HFF-Myc (cell line): Measurements from ENCODE around the gene CD84.

Source experiments
- DNase-seq: peaks from one replicate; pipeline ENCODE4 v3.0.0-alpha.2; 2011; ENCODE audit warnings: low read depth; ENCODE audit errors: extremely low read depth
- H3K4me3 ChIP-seq: replicated peaks from 2 replicates; pipeline ENCODE4 v1.5.1; 2011; ENCODE audit warnings: low read depth, mild to moderate bottlenecking, control low read depth, low read length
- TF ChIP-seq, protein P1 (sequence below): IDR thresholded peaks from 2 replicates; pipeline ENCODE4 v1.5.1; 2012; ENCODE audit warnings: mild to moderate bottlenecking, low read depth, low read length, control low read depth; ENCODE audit errors: missing control alignments

The CD84 gene

DNA sequence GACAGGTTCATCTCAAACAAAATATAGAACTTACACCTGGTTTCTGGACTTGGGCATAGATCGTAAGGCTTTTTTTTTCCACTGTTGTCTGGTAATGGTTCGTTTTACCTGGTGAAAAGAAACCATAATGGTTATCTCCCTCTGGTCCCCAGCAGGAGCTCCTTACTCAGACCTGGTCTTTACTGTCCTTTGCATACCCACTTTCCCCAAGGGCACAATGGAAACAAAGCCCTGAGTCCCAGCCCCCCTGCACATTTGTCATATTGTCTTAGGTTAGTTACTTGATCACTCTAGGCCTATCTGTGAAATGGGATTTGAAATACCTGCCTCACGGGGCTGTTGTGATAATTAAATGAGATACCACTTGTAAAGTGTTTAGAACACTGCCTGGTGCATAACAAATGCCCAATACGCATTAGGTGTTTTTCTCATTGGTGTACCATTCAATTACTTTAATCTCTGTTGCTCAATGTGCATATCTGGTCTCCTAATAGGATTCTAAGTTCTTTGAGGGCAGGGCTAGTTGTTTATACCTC lies 40.5 kb upstream of the CD84 start:
- H3K4me3 ChIP-seq, result no peak overlapping the region
- TF ChIP-seq, protein P1, sequence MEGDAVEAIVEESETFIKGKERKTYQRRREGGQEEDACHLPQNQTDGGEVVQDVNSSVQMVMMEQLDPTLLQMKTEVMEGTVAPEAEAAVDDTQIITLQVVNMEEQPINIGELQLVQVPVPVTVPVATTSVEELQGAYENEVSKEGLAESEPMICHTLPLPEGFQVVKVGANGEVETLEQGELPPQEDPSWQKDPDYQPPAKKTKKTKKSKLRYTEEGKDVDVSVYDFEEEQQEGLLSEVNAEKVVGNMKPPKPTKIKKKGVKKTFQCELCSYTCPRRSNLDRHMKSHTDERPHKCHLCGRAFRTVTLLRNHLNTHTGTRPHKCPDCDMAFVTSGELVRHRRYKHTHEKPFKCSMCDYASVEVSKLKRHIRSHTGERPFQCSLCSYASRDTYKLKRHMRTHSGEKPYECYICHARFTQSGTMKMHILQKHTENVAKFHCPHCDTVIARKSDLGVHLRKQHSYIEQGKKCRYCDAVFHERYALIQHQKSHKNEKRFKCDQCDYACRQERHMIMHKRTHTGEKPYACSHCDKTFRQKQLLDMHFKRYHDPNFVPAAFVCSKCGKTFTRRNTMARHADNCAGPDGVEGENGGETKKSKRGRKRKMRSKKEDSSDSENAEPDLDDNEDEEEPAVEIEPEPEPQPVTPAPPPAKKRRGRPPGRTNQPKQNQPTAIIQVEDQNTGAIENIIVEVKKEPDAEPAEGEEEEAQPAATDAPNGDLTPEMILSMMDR, result no peak
- no peak for DNase-seq

DNA sequence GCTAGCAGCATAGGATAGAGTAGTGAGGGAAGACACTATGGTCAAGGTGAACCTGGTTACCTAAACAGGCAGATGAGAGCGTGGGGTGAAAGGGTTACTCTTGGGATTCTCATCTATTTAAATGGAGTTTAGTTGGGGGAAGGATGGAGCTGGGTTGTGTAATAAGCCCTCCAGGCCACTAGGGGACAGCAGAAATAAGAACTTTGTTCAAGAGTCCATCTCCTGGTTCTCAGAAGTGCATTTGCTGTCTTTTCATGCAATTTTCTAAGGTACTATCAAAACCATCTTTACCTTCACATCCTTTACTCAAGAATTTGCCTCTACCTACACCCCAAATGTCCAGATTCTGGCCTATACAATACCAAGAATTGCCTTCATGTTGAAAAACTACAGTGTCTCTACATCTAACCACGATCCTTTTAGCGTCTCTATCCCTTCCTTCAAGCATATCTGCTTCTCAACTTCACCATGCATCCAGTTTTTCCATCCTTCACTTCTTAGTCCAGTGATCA lies 39.5 kb upstream of the CD84 start:
- H3K4me3 ChIP-seq, result no peak overlapping the region
- TF ChIP-seq, protein P1, result peak; percentile 46
- no peak for DNase-seq

DNA sequence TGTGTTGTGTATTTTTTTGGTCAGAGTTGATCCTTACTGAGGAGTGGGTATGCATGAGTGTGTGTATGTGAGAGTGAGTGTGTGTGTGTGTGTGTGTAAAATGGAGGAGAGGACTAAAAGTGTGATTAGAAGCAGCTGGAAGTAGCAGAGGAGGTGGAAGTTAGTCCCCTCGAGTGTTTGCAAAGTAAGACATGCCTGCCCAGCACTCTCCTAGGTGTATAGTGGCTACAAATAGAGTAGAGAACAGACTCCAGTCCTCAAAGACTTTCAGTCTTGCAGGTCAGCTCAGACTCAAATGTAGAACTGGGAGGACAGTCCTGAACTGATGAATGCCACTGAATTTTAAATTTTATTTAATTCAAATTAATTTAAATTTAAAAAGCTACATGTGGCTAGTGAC lies 39.0 kb upstream of the CD84 start:
- H3K4me3 ChIP-seq, result no peak overlapping the region
- DNase-seq, result no peak
- TF ChIP-seq, protein P1, result no peak

DNA sequence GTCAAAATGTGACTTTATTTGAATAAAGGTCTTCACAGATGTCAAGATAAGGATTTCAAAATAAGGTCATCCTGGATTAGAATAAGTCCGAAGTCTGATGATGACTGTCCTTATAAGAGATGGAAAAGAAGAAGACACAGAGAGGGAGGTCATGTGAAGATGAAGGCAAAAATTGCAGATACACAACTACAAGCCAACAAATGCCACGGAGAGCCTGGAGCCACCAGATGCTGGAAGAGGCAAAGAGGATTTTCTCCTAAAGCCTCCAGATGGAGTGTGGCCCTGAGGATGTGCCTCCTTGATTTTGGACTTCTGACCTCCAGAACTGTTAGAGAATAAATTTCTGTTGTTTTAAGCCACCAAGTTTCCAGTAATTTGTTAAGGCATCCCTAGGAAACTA lies 36.4 kb upstream of the CD84 start:
- DNase-seq, result no peak
- TF ChIP-seq, protein P1, result no peak
- no peak overlapping the region for H3K4me3 ChIP-seq

DNA sequence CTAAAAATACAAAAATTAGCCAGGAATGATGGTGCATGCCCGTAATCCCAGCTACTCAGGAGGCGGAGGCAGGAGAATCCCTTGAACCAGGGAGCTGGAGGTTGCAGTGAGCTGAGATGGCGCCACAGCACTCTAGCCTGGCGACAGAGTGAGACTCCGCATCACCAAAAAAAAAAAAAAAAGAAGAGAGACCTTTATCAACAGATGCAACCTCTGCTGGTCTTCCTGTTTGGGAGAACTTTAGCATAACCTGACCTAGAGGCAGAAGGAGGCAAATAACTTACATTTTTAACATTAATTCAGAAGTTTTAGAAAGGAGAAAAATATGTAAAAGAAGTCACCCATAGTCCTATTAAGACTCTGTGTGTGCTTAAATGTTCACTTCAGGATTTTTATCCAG lies 35.1 kb upstream of the CD84 start:
- no peak overlapping the region for H3K4me3 ChIP-seq
- TF ChIP-seq, protein P1, result no peak
- no peak for DNase-seq

DNA sequence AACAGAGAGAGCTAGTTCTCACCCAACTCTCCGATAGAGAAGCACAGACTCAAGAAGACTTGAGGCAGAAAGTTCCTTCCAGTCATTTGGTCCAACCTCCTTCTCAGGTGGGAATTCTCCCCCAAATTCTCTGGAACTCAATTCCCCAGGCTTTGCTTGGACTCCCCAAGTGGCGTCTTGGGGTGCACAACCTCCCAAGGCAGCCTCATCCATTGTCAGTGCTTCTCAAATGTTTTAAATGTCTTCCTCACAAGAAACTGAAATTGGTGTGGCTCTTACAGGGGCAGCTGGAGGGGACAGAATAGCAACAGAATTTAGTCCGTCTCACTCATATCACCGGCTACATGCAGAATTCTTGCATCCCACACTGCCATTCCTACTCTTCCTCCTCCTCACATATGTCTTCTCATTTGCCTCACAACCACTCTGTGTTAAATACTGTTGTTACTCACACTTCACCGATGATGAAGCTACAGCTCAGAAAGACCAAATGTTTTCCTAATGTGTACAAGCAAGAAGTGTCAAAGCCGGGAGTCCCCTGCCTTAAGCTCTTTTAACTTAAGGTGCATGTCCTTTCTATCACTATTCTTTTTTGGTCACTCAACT lies 33.4 kb upstream of the CD84 start:
- H3K4me3 ChIP-seq, result no peak overlapping the region
- DNase-seq, result no peak
- TF ChIP-seq, protein P1, result no peak

DNA sequence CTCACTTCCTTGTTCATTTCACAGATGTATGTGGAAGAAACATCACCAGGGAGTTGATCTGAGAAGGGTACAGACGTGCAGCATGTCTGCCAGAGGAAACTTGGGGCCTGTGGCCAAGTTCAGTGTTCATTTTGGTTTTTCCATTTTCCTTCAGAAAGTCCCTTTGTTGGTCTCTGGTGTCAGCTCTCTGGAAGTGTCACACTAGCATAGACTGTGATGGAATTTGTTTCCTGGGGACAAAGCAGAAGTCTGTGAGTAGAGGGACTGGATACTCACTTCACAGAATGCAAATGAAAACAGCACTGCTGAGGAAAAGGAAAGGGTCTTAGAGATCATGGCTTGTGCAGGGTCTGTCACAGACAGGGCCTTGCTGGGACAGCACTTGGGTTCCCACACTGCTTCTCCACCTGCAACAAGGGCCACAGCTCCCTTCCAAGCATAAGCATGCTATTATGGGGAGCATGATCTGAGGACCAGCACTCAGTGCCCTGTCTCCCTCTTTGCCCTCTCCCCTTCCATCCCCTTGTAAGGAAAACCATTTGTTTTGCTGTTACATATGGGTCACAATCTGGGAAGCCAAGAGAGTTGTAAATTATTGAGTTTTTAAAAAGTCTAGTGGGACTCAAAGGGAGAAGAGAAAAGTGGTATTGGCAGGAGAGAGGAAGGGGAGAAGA lies 31.4 kb upstream of the CD84 start:
- no peak overlapping the region for H3K4me3 ChIP-seq
- no peak for DNase-seq
- TF ChIP-seq, protein P1, result no peak
